MM.1S (cell line): ENCODE data around the gene TMEM178B.

Source experiments
- DNase-seq: peaks from one replicate; pipeline ENCODE4 v3.0.0-alpha.2; 2015
- H2AFZ ChIP-seq: fragments of 300-600 bp; sonication (generic); 2 replicates; pipeline ENCODE4 v1.6.0; 2016; ENCODE audit warnings: antibody characterized with exemption, low read length
- H3F3A ChIP-seq: fragments of 300-600 bp; sonication (generic); 2 replicates; pipeline ENCODE4 v1.6.1; 2016; ENCODE audit warnings: mild to moderate bottlenecking, antibody characterized with exemption, low read length, moderate library complexity, mixed read lengths; ENCODE audit not compliant: insufficient read depth
- H3K27ac ChIP-seq: fragments of 300-600 bp; sonication (generic); 2 replicates; pipeline ENCODE4 v1.5.1; 2016; ENCODE audit warnings: mild to moderate bottlenecking, low read length
- H3K27me3 ChIP-seq: fragments of 300-600 bp; sonication (generic); replicated peaks from 2 replicates; pipeline ENCODE4 v1.6.0; 2016; ENCODE audit warnings: low read length; ENCODE audit not compliant: insufficient read depth
- H3K36me3 ChIP-seq: fragments of 300-600 bp; sonication (generic); replicated peaks from 2 replicates; pipeline ENCODE4 v1.6.1; 2016; ENCODE audit warnings: mild to moderate bottlenecking, low read length, mixed read lengths; ENCODE audit not compliant: insufficient read depth
- H3K4me1 ChIP-seq: fragments of 300-600 bp; sonication (generic); 2 replicates; pipeline ENCODE4 v1.6.1; 2016; ENCODE audit warnings: low read length, mixed read lengths
- H3K4me2 ChIP-seq: fragments of 300-600 bp; sonication (generic); 2 replicates; pipeline ENCODE4 v1.6.0; 2016; ENCODE audit warnings: low read depth, low read length
- H3K4me3 ChIP-seq: fragments of 300-600 bp; sonication (generic); 2 replicates; pipeline ENCODE4 v1.5.1; 2016; ENCODE audit warnings: low read length, mixed read lengths
- H3K79me2 ChIP-seq: fragments of 300-600 bp; sonication (generic); 2 replicates; pipeline ENCODE4 v1.6.1; 2016; ENCODE audit warnings: mixed run types, low read length, mixed read lengths
- H3K9ac ChIP-seq: fragments of 300-600 bp; sonication (generic); 2 replicates; pipeline ENCODE4 v1.6.1; 2016; ENCODE audit warnings: low read length, mixed read lengths
- H3K9me2 ChIP-seq: fragments of 300-600 bp; sonication (generic); replicated peaks from 2 replicates; pipeline ENCODE4 v1.6.1; 2016; ENCODE audit warnings: mild to moderate bottlenecking, low read length, mixed read lengths; ENCODE audit not compliant: insufficient read depth
- H3K9me3 ChIP-seq: fragments of 300-600 bp; sonication (generic); replicated peaks from 2 replicates; pipeline ENCODE4 v1.6.1; 2016; ENCODE audit warnings: mild to moderate bottlenecking, low read length, mixed read lengths; ENCODE audit not compliant: insufficient read depth
- H4K20me1 ChIP-seq: fragments of 300-600 bp; sonication (generic); 2 replicates; pipeline ENCODE4 v1.6.1; 2016; ENCODE audit warnings: mild to moderate bottlenecking, low read length, moderate library complexity, mixed read lengths; ENCODE audit not compliant: insufficient read depth
- CTCF ChIP-seq: fragments of 300-600 bp; sonication (generic); IDR thresholded peaks from 2 replicates; pipeline ENCODE4 v1.5.1; 2016; ENCODE audit warnings: antibody characterized with exemption, low read length, mixed read lengths
- EZH2 ChIP-seq: fragments of 300-600 bp; sonication (generic); optimal IDR thresholded peaks from 2 replicates; pipeline ENCODE3; 2017; ENCODE audit warnings: low read depth, mild to moderate bottlenecking, antibody characterized with exemption, low read length, mixed read lengths
- EZH2phosphoT487 ChIP-seq: fragments of 300-600 bp; sonication (generic); IDR thresholded peaks from 2 replicates; pipeline ENCODE4 v1.6.1; 2018; ENCODE audit warnings: antibody characterized with exemption, low read length

TMEM178B gene

GRCh38 chr7:141045842-141046620 is 27.8 kb upstream of the TMEM178B start:
- no peak for DNase-seq
- Histone ChIP-seq H3K9me2 (no peaks in the 10 kb centered on the region), H3K27ac (no peak overlapping the region), H3K4me1 (no peaks in the 10 kb centered on the region), H3K27me3 (no peaks in the 10 kb centered on the region), H4K20me1 (no peaks in the 10 kb centered on the region), H3K4me2 (no peak overlapping the region), H3K9ac (no peak overlapping the region), H3K36me3 (no peaks in the 10 kb centered on the region), H3K9me3 (no peaks in the 10 kb centered on the region), H3F3A (no peaks in the 10 kb centered on the region), H3K79me2 (no peaks in the 10 kb centered on the region), H2AFZ (no peak overlapping the region), H3K4me3 (no peak overlapping the region)
- TF ChIP-seq EZH2, result no peak
- no peak for TF ChIP-seq EZH2phosphoT487
- no peak for TF ChIP-seq CTCF

GRCh38 chr7:141053626-141054025 is 20.2 kb upstream of the TMEM178B start:
- Histone ChIP-seq H3K4me1 (no peaks in the 10 kb centered on the region), H3K36me3 (no peaks in the 10 kb centered on the region), H4K20me1 (no peaks in the 10 kb centered on the region), H3K27ac (no peak overlapping the region), H2AFZ (no peak overlapping the region), H3K9ac (no peak overlapping the region), H3K9me3 (no peaks in the 10 kb centered on the region), H3K4me2 (no peak overlapping the region), H3K4me3 (no peak overlapping the region), H3F3A (no peaks in the 10 kb centered on the region), H3K27me3 (no peaks in the 10 kb centered on the region), H3K9me2 (no peaks in the 10 kb centered on the region), H3K79me2 (no peaks in the 10 kb centered on the region)
- no peak for DNase-seq
- TF ChIP-seq CTCF, result no peak
- TF ChIP-seq EZH2, result no peak
- no peak for TF ChIP-seq EZH2phosphoT487

- TF ChIP-seq EZH2phosphoT487 (no peak), CTCF (no peak), EZH2 (no peak)
- H3K27ac ChIP-seq, result no peak overlapping the region
- no peak for DNase-seq
- H3F3A ChIP-seq, result no peaks in the 10 kb centered on the region
- H3K4me3 ChIP-seq, result no peak overlapping the region
- no peaks in the 10 kb centered on the region for H3K36me3 ChIP-seq
- no peak overlapping the region for H3K9ac ChIP-seq
- no peaks in the 10 kb centered on the region for H3K9me2 ChIP-seq
- no peak overlapping the region for H3K4me2 ChIP-seq
- no peaks in the 10 kb centered on the region for H3K79me2 ChIP-seq
- no peaks in the 10 kb centered on the region for H4K20me1 ChIP-seq
- H2AFZ ChIP-seq, result no peak overlapping the region
- no peaks in the 10 kb centered on the region for H3K4me1 ChIP-seq
- H3K27me3 ChIP-seq, result no peaks in the 10 kb centered on the region
- no peaks in the 10 kb centered on the region for H3K9me3 ChIP-seq
These were observed 18.7 kb upstream of the TMEM178B start for GRCh38 chr7:141055146-141055545.
